NCI-H1436 treated with DMSO at 0.1 percent for 48 hours (cell line): ENCODE measurements around the gene LYRM1.
"Not testable (repeated sequence)": the region's sequence is repeated elsewhere in the genome, so short reads cannot be mapped to it uniquely, and the experiment has no call there.

ENCODE experiments used
- DNase-seq: peaks from one replicate; lab custom pipeline; 2025; lab: John Stamatoyannopoulos, UW

The LYRM1 gene

DNA sequence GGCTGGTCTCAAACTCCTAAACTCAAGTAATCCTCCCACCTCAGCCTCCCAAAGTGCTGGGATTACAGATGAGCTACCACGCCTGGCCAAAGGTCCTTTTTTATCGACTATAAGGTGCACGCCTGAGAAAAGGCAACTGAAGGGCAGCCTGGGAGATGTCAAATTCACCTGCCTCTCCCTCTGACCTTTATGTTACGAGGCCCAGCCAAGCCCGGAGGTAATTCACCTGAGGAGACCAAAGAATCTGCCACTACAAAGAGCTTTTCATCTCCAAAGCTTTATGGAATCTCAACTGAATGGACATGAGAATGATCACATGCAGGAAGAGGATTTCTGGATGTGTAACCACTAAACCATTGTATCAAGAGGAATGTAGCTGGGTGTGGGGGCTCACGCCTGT lies 37.2 kb downstream of the LYRM1 start:
- no peak for DNase-seq

DNA sequence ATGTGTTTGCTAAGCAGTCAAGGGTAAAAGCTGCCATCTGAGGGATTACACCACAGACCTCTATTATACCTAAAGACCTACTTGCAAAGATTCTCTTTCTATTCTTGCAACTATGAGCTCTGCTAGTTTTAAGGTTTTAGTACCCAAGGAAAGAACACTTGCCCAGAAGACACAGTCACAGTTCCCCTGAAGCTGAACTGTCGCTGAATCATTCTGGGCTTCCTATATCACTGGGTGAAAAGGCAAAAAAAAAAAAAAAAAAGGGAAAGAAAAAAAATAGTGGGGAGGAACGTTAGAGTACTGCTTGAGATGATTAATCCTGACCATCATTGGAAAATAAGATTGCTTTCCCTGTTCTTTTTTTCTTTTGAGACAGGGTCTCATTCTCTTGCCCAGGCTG lies 37.9 kb downstream of the LYRM1 start:
- no peak for DNase-seq

DNA sequence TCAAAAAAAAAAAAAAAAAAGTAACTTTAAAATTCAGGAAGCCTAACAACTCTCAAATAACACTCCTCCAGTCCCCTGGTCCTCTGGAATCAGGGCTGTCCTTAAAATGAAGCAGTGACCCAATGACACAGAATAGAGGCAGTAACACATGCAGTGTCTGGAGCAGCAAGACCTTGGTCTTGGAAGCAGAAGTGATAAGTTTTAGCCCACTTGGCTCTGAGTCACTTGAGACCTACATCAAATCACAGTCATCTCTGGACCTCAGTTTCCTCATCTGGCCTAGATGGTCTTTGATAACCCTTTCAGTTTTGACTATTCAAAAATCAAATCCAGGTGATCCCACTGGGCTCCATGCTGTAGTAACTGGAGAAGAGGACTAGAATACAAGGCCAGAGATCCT lies 39.0 kb downstream of the LYRM1 start:
- DNase-seq: no peak

DNA sequence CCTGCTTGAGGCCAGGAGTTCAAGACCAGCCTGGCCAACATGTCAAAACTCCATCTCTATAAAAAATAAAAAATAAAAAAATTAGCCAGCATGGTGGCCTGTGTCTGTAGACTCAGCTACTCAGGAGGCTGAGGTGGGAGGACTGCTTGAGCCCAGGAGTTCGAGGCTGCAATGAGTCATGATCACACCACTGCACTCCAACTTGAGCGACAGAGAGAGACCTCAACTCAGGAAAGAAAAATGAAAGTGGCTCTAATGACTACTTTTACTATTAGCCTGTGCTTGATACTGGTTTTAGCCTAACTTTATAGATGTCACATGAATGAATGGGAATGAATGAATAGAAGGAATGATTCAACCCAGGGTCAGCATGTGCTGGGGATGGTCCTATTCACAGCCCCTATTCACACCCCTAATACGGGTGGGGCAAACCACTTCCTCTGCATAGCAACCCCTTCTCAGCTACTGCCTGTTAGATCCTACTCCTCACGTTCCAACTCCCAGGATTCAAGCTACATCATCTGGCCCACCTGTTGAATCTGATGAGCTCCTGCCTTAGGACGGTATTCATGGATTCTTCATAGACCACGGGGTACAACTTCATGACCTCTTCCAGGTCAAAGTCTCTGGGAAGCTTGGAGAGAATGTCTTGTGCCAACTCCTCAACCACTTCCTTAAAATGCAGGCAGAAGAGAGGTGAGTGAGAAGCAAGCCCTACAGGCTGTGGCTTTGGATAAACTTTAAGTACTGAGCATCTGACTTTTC lies 40.5 kb downstream of the LYRM1 start:
- no peak for DNase-seq

- no peak for DNase-seq
These were observed 41.0 kb downstream of the LYRM1 start for GRCh38 chr16:20941636-20941926.

DNA sequence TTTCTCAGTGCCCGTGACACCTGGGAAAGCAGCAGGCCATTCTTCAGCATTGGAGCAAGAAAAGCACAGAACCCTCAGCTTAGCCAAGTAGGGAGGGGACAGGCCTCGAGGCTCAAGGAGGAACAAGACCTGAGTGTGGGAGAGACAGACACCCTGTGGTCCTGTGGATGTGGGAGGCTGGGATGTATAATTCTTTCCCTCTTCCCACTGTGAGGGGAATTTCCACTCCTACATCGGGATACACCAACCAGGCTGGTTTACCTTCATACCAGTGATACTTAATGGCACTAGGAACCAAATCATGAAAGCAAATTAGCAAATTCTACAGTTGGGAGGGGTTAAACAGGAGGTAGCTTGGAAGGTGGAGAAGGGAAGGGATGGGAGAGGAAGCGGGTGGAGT lies 41.7 kb downstream of the LYRM1 start:
- DNase-seq: no peak

- DNase-seq: no peak
These were observed 44.4 kb downstream of the LYRM1 start for GRCh38 chr16:20944861-20945574.

GRCh38 chr16:20945575-20945875 lies 45.0 kb downstream of the LYRM1 start:
- not testable (repeated sequence) for DNase-seq

DNA sequence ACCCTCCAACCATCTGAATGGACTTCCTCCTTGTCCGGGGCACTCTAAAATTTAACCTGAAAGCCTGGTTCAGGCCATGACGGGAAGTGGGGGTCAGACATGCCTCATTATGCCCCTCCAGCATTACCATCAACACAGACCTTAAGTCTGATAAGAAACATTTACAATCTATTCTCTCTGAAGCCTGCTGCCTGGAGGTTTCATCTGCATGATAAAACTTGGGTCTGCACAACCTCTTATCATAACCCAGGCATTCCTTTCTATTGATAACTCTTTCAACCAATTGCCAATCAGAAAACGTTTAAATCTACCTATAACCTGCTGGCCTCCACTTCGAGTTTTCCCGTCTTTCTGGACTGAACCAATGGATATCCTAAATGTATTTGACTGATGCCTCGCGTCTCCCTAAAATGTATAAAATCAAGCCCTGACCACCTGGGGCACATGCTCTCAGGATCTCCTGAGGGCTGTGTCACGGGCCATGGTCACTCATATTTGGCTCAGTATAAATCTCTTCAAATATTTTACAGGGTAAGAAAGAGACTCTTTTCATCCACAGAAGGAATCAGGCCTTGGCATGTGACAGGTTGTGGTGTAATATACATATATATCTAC lies 45.6 kb downstream of the LYRM1 start:
- DNase-seq: no peak

DNA sequence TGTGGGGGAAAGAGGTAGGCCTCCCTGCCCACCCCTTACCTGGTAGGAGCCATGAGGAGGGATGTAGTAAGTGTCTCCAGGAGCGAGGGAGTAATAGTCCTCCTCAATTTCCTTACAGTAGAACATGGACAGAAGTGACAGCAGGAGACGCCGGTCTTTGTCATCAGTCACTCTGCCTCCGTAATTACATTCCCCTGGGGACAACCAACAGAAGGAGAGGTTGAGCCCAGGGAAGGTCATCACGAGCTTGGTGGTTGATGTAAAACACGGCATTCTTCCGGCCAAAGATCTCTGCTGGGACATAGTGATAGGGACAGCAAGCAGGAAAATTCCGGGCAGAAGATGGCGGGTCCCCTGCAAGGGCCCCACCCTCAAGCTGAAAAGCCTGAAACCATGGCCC lies 47.9 kb downstream of the LYRM1 start:
- DNase-seq: no peak

DNA sequence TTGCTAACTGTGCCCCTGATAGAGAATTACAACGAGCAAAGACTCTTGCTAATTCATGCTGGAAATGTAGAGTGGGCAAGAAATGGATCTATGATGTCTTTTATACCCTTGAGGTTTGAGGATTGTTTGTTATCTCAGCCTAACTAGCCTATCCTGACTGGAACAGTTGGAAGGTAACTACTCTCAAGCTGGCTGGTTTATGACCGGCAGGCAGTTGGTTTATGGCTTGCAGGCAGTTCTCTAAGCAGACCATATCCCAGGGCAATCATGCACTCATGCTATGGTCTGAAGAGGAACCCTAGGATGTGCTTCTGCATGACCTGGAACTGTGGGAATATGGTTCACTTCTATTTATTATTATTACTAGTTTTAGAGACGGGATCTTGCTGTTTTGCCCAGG lies 49.1 kb downstream of the LYRM1 start:
- no peak for DNase-seq

DNA sequence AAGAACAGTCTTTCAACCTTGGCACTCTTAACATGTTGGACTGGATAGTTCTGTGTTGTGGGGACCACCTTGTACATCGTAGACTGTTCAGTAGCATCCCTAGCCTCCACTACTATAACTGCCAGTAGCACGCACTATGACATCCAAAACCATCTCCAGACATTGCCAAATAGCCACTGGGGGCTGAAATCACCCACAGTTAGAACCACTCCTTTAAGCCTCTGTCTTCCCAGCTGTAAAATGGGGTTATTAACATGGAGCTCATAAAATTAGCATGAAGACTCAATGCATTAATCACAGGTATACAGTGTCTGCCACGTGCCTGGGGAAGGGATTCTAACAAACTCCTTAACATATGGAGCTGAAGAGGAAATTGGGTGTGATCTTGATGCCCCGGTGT lies 49.7 kb downstream of the LYRM1 start:
- DNase-seq: no peak

DNA sequence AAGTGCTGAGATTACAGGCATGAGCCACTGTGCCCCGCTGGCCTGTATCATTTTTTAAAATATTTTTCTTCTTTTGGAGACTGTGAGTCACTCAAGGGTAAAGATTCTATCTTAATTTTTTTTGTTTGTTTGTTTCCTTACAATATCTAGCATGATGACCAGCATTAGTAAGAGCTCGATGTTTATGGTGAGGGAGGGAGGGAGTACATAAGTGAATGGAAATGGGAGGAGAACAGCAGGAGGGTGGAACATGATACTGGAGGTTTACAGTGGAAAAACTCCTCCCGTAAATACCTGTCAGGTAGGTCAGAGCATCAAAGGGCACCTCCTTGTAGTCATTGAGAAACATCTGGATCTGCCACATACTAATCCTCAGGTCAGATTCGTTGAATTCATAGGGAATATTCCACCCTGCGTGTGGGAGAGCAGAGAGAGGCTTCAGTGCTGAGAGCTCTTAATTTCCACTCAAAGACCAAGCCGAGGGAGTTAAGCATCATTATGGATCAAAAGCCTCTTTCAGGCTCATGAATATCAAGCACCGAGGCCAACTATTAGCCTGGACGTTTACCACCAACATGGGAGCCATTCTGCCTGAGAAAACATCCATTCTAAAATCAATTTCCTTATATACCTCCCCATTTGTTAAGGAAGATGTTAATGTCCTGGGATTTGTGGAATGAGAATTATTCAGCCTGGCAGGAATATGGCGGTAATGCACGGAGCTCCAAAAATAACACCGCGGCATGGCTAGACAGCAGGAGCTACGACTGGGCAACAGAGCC lies 51.8 kb downstream of the LYRM1 start:
- DNase-seq: no peak

DNA sequence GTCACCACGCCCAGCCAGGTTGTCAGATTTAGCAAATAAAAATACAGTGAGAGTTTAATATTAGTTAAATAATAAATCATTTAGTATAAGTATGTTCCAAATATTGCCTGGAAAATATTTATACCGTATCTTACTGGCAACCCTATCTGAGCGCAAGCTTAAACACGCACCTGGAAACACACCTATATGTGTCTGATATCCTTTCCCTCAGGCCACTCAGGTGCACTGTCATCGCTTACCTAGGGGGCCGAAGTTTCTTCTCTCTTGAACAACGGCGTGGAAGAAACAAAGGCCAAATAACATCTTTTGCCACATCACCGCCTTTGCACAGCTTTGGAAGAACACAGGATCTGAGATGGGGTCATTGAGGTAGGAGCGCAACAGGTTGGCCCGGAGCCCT lies 54.0 kb downstream of the LYRM1 start:
- DNase-seq: no peak

- DNase-seq: no peak
These were observed 55.7 kb downstream of the LYRM1 start for GRCh38 chr16:20956319-20956718.

DNA sequence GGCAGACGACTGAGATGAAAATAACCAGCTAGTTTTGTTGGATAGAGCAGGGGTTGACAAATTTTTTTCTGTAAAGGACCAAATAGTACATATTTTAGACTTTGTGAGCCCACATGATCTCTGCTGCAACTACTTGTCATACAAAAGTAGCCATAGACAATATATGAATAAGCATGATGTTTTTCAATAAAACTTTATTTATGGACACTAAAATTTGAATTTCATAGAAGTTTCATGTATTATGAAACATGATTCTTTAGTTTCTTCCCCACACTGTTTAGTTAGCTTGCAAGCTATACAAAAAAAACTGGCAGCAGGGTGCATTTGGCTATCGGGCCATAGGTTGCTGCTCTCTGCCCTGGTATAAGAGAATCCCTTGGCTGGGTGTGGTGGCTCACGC lies 56.6 kb downstream of the LYRM1 start:
- DNase-seq: no peak

DNA sequence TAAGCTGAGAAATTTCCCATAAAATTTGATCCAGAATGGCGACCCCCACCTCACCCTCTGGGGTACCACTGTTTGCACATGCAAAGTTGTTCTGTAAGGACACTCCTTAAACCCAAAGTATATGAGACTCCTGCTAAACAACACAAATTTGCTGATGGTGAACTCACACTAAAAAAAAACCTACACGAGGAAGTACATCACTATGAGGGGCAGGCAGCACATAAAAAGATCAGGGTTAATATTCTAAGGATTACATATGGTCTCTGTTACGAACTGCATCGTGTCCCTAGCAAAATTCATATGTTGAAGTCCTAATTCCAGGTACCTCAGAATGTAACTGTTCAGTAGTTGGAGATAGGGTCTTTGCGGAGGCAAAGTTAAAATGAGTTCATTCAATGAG lies 60.3 kb downstream of the LYRM1 start:
- no peak for DNase-seq

DNA sequence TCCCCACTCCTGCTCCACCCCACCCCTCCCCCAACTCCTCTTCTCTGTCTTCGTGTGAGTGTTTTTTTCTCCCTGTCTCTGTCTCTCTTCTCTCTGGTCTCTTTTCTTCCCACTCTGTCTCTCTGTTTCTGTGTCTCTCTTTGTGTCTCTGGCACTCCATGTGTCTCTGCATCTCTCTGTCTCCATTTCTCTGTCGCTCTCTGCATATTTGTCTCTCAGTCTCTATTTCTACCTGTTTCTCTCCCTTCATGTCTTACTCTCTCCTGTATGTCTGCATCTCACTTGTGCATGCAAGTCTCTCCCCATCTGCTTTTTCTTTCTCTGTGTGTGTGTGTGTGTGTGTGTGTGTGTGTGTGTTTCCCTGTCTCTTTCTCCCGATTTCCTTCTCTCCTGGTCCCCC lies 68.2 kb downstream of the LYRM1 start:
- no peak for DNase-seq

DNA sequence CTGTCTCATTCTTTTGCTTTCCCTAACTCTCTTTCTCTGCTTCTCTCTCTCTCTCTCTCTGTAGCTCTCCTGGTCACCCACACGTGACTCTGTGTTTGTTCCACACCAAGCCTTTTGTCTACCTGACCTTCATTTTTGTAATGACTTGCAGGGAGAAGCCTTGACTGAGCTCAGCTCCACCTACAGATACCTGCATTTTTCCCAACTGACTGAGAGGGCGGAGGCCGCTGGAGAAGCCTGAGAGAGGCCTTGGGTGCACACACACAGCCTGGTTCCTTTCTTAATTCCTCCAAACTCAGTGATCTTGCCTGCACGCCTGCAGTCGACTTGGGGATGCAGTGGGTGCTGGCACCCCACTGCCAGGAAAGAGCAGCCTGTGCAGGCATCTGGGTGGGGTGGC lies 68.8 kb downstream of the LYRM1 start:
- no peak for DNase-seq

DNA sequence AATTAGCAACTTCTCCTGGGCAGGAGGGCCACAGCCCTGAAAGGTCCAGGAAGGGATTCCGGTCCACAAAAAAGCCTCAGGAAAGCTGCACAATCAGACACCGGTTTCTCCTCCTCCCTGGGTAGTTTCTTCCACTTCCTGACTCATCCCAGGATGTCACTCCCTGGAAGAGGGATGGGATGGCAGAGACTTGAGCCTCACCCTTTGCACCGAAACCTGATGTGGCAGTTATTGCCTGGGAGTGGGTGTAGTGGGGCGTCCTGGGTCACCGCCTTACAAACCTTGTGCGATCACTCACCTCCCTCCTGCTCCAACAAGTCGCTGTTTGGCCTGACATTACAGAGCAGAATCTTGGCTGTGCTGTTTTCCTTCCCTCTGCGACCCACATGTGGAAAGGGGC lies 70.8 kb downstream of the LYRM1 start:
- DNase-seq: no peak

DNA sequence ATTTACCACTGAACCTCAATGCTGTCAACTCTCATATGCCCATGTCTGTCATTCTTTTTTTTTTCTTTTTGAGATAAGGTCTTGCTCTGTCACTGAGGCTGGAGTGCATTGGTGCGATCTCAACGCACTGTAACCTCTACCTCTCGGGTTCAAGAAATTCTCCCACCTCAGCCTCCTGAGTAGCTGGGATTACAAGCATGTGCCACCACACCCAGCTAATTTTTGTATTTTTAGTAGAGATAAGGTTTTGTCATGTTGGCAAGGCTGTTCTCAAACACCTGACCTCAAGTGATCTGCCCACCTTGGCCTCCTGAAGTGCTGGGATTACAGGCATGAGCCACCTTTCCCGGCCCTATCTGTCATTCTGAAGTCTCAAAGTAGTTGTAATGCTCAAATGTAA lies 72.6 kb downstream of the LYRM1 start:
- DNase-seq: not testable (repeated sequence)
